Islet precursor cell (in vitro differentiated cells): ENCODE results near the gene THSD7A.

Source experiments
- DNase-seq: peaks from one replicate; pipeline ENCODE4 v3.0.0-alpha.2; 2018

The THSD7A gene

GRCh38 chr7:11811709-11812108 is 20.3 kb downstream of the THSD7A start:
- DNase-seq, result no peak

- DNase-seq, result no peak
Measured at GRCh38 chr7:11810043-11810625, 21.9 kb downstream of the THSD7A start.

GRCh38 chr7:11807000-11807399 is 25.0 kb downstream of the THSD7A start:
- DNase-seq, result no peak

GRCh38 chr7:11804621-11805020 is 27.4 kb downstream of the THSD7A start:
- no peak for DNase-seq

GRCh38 chr7:11795231-11795630 is 36.8 kb downstream of the THSD7A start:
- no peak for DNase-seq

- DNase-seq, result no peak
Measured at GRCh38 chr7:11792166-11792565, 39.8 kb downstream of the THSD7A start.

- no peak for DNase-seq
Measured at GRCh38 chr7:11788568-11788967, 43.4 kb downstream of the THSD7A start.

GRCh38 chr7:11787534-11787933 is 44.5 kb downstream of the THSD7A start:
- DNase-seq, result no peak

GRCh38 chr7:11786186-11786585 is 45.8 kb downstream of the THSD7A start:
- peak; percentile 73 for DNase-seq

- no peak for DNase-seq
Measured at GRCh38 chr7:11784769-11785536, 47.0 kb downstream of the THSD7A start.

- no peak for DNase-seq
Measured at GRCh38 chr7:11779864-11780674, 51.9 kb downstream of the THSD7A start.

GRCh38 chr7:11776039-11776438 is 56.0 kb downstream of the THSD7A start:
- DNase-seq, result no peak

- DNase-seq, result no peak
Measured at GRCh38 chr7:11775401-11775800, 56.6 kb downstream of the THSD7A start.

- no peak for DNase-seq
Measured at GRCh38 chr7:11768263-11768662, 63.7 kb downstream of the THSD7A start.

- no peak for DNase-seq
Measured at GRCh38 chr7:11767148-11767547, 64.8 kb downstream of the THSD7A start.

- no peak for DNase-seq
Measured at GRCh38 chr7:11760372-11760771, 71.6 kb downstream of the THSD7A start.

- DNase-seq, result no peak
Measured at GRCh38 chr7:11758627-11759111, 73.3 kb downstream of the THSD7A start.

- no peak for DNase-seq
Measured at GRCh38 chr7:11757153-11757552, 74.8 kb downstream of the THSD7A start.

GRCh38 chr7:11754933-11755332 is 77.1 kb downstream of the THSD7A start:
- no peak for DNase-seq

- no peak for DNase-seq
Measured at GRCh38 chr7:11754123-11754522, 77.9 kb downstream of the THSD7A start.

- DNase-seq, result no peak
Measured at GRCh38 chr7:11753433-11753832, 78.6 kb downstream of the THSD7A start.

- peak; percentile 82 for DNase-seq
Measured at GRCh38 chr7:11751807-11752389, 80.1 kb downstream of the THSD7A start.

- no peak for DNase-seq
Measured at GRCh38 chr7:11751315-11751714, 80.7 kb downstream of the THSD7A start.
